ENCODE results near the gene LARGE2. TPM values are rescaled to one million over a fixed set of nuclear protein-coding genes. Genes with fewer than 3 reads are reported as not detected.

The LARGE2 gene
- total and polyA plus RNA-seq, 2 experiments from 2014 or later: 89.8 to 107 TPM

- no peak overlapping the region for H3K4me3 ChIP-seq
- H3K4me1 Mint-ChIP-seq: no peaks in the 10 kb centered on the region; the same call in 2 of the 3 replicates
- no peaks in the 10 kb centered on the region for H3K9me3 Mint-ChIP-seq
- H3K27ac Mint-ChIP-seq: 0 out of 2 replicates have a peak overlapping the region, but pooled peaks have one; percentile 32
- H3F3A ChIP-seq (replicated peaks; ENCODE audit: low read depth): no peaks in the 10 kb centered on the region
- no peaks in the 10 kb centered on the region for H3K79me2 ChIP-seq (replicated peaks; ENCODE audit: insufficient read depth)
- DNase-seq (ENCODE audit: low spot score) (no peak), ATAC-seq (no peak; the same call in 2 of the 3 replicates)
- H3K4me2 ChIP-seq: no peak overlapping the region
- no peak overlapping the region for H3K27ac ChIP-seq (ENCODE audit: low read depth)
- peaks cover 23% of the 10 kb centered on the region for H3K27me3 Mint-ChIP-seq (ENCODE audit: insufficient read depth, low read depth, poor library complexity)
- no peaks in the 10 kb centered on the region for H3K36me3 ChIP-seq (ENCODE audit: insufficient read depth)
- no peaks in the 10 kb centered on the region for H3K9me2 ChIP-seq (ENCODE audit: insufficient read depth)
- no peak overlapping the region for H2AFZ ChIP-seq
- TF ChIP-seq JUNB (IDR thresholded peaks at IDR 0.05; ENCODE audit: unreplicated experiment): no peak
- H3K27me3 ChIP-seq (ENCODE audit: insufficient read depth): no peaks in the 10 kb centered on the region
- H4K20me1 ChIP-seq (replicated peaks; ENCODE audit: insufficient read depth): peaks cover 8% of the 10 kb centered on the region; the same call in 1 of the 2 replicates
- no peak overlapping the region for H3K4me3 Mint-ChIP-seq
- no peaks in the 10 kb centered on the region for H3K4me1 ChIP-seq (ENCODE audit: insufficient read depth)
- H3K36me3 Mint-ChIP-seq (ENCODE audit: low read depth): peaks cover 22% of the 10 kb centered on the region
These were observed 14.5 kb upstream of the LARGE2 start for GRCh38 chr11:45907911-45908370.

- Mint-ChIP-seq H3K9me3 (no peaks in the 10 kb centered on the region), H3K4me1 (no peaks in the 10 kb centered on the region; the same call in 2 of the 3 replicates), H3K36me3 (ENCODE audit: low read depth) (peaks cover 10% of the 10 kb centered on the region), H3K27me3 (ENCODE audit: insufficient read depth, low read depth, poor library complexity) (peaks cover 20% of the 10 kb centered on the region), H3K27ac (no peak overlapping the region), H3K4me3 (no peak overlapping the region)
- Histone ChIP-seq H3K4me2 (no peak overlapping the region), H3K36me3 (ENCODE audit: insufficient read depth) (no peaks in the 10 kb centered on the region), H3K27me3 (ENCODE audit: insufficient read depth) (no peaks in the 10 kb centered on the region), H4K20me1 (replicated peaks; ENCODE audit: insufficient read depth) (peaks cover 8% of the 10 kb centered on the region; the same call in 1 of the 2 replicates), H3K79me2 (replicated peaks; ENCODE audit: insufficient read depth) (no peaks in the 10 kb centered on the region), H3K27ac (ENCODE audit: low read depth) (no peak overlapping the region), H2AFZ (no peak overlapping the region), H3K9me2 (ENCODE audit: insufficient read depth) (no peaks in the 10 kb centered on the region), H3K4me1 (ENCODE audit: insufficient read depth) (no peaks in the 10 kb centered on the region), H3F3A (replicated peaks; ENCODE audit: low read depth) (no peaks in the 10 kb centered on the region), H3K4me3 (no peak overlapping the region)
- DNase-seq (ENCODE audit: low spot score): no peak
- ATAC-seq: no peak
- TF ChIP-seq CTCF (conservative IDR thresholded peaks at IDR 0.05; ENCODE audit: low read depth in 2 of 2) (0 out of 4 replicates have a peak, but pooled peaks of 1 of the 2 experiments have one; percentile 2), ZNF462 (CRISPR knock-in tag; IDR thresholded peaks at IDR 0.05) (no peak)
These were observed 12.6 kb upstream of the LARGE2 start for GRCh38 chr11:45909594-45910475.
